Stomach smooth muscle (tissue), 2 donors: ENCODE measurements around the gene EVI2A.

ENCODE experiments used
- H3K27ac ChIP-seq: one replicate; pipeline ENCODE4 v1.7.0; 2013; ENCODE audit warnings: mild to moderate bottlenecking, low read length, inconsistent platforms
- H3K27me3 ChIP-seq, 2 donors: one replicate each; pipeline ENCODE4 v1.7.0; 2013; ENCODE audit warnings: low read length in 2 of 2; ENCODE audit not compliant: insufficient read depth in 2 of 2, control insufficient read depth in 1 of 2
- H3K36me3 ChIP-seq, 2 donors: one replicate each; pipeline ENCODE4 v1.7.0; 2013; ENCODE audit warnings: low read length in 2 of 2; ENCODE audit not compliant: control insufficient read depth in 2 of 2, insufficient read depth in 2 of 2
- H3K4me1 ChIP-seq: one replicate; pipeline ENCODE4 v1.7.0; 2013; ENCODE audit warnings: low read length; ENCODE audit not compliant: control insufficient read depth, insufficient read depth
- H3K4me3 ChIP-seq, 2 donors: one replicate each; pipeline ENCODE4 v1.7.0; 2013; ENCODE audit warnings: low read length in 2 of 2
- H3K9ac ChIP-seq, 2 donors: one replicate each; pipeline ENCODE4 v1.7.0; 2013; ENCODE audit warnings: low read length in 2 of 2, mild to moderate bottlenecking in 1 of 2
- H3K9me3 ChIP-seq, 2 donors: one replicate each; pipeline ENCODE4 v1.7.0; 2013; ENCODE audit warnings: low read length in 2 of 2; ENCODE audit not compliant: control insufficient read depth in 2 of 2
- donor health status: healthy.
- donor health status: Pancreatic carcinoma.

Gene EVI2A

DNA sequence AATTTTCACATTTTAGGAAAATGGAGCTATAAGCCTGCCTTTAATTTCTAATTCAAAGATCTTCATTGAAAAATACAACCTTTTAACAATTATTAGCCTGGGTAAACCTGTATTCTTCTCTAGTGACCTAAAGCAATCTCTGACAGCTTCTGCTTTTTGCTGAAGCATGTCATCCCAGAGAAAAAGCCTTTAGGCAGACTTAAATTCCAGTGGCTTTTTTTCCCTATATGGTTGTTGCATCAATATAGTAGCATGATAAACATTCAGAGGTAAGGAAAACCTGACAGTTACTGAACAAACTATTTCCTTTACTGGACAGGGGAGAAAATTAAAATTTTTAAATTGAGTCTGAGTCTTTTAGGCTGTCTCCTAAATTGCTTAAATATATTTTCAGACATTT, 7.8 kb upstream of the EVI2A start:
- no peak overlapping the region for H3K4me3 ChIP-seq
- H3K27ac ChIP-seq: no peak overlapping the region
- H3K27me3 ChIP-seq: no peaks in the 10 kb centered on the region
- H3K9ac ChIP-seq: no peak overlapping the region
- no peaks in the 10 kb centered on the region for H3K4me1 ChIP-seq
- H3K36me3 ChIP-seq: peaks cover 5 to 9% of the 10 kb centered on the region in 2 donors
- H3K9me3 ChIP-seq: no peaks in the 10 kb centered on the region

DNA sequence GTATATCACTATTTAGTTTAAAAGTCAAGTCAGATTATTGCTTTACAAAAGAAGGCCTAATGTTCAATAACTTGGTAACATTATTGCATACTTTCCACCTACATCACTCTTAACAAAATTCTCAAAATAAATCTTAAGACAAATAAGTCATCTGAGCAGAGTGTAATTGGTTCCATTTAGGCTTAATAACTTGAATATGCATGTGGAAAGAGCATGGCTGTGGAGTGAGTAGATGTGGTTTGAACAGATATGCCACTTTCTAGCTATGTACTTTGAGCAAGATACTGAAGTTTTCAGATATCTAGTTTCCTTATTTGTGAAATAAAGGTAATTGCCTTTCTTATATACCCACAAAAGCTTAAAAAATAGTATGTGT, 6.7 kb upstream of the EVI2A start:
- H3K4me1 ChIP-seq: no peaks in the 10 kb centered on the region
- peaks cover 5 to 9% of the 10 kb centered on the region in 2 donors for H3K36me3 ChIP-seq
- no peak overlapping the region for H3K27ac ChIP-seq
- no peaks in the 10 kb centered on the region for H3K27me3 ChIP-seq
- no peak overlapping the region for H3K9ac ChIP-seq
- H3K9me3 ChIP-seq: no peaks in the 10 kb centered on the region
- H3K4me3 ChIP-seq: no peak overlapping the region

DNA sequence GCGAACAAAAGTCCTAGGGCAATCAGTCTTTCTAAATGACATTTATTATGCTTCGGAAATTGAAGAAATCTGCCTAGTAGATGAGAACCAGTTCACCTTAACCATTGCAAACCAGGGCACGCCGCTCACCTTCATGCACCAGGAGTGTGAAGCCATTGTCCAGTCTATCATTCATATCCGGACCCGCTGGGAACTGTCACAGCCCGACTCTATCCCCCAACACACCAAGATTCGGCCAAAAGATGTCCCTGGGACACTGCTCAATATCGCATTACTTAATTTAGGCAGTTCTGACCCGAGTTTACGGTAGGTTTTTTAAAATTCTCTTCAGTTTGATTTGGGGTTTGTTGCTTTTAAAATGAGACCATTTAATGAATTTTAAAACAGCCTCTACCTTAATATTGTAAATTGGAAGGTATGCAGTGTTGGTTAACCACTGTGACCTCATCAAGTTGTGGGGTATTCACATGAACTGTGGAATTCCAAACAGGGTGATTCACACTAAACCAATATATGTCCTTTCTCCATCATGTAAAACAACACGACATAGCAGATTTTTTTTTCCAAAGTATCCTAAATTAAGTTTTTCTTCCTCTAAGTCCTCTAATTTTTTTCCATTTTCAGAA, 6.2 kb upstream of the EVI2A start:
- Histone ChIP-seq H3K36me3 (peaks cover 5 to 9% of the 10 kb centered on the region in 2 donors), H3K27ac (no peak overlapping the region), H3K4me1 (no peaks in the 10 kb centered on the region), H3K9ac (no peak overlapping the region), H3K9me3 (no peaks in the 10 kb centered on the region), H3K27me3 (no peaks in the 10 kb centered on the region), H3K4me3 (no peak overlapping the region)

DNA sequence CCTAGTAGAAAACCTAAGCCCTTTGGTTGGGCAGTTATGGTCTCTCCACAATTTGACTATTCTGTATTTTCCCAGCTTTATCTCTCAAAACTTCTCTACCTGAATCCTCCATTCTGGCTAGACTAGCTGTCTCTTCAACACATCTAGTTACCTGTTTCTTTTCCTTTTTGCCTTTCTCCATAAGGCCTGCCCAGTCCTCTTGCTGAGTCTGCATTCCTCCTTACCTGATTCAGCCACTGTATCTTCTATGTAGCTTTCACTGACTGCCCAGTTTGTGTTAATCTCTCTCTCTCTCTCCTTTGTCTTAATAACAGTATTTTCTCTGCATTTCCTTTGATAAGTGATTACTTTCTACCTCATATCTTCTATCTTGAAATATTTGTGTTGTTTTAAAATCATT, 2.1 kb upstream of the EVI2A start:
- no peaks in the 10 kb centered on the region for H3K9me3 ChIP-seq
- H3K4me3 ChIP-seq: no peak overlapping the region
- H3K4me1 ChIP-seq: no peaks in the 10 kb centered on the region
- H3K27ac ChIP-seq: no peak overlapping the region
- no peak overlapping the region for H3K9ac ChIP-seq
- H3K27me3 ChIP-seq: no peaks in the 10 kb centered on the region
- peaks cover 5 to 9% of the 10 kb centered on the region in 2 donors for H3K36me3 ChIP-seq

DNA sequence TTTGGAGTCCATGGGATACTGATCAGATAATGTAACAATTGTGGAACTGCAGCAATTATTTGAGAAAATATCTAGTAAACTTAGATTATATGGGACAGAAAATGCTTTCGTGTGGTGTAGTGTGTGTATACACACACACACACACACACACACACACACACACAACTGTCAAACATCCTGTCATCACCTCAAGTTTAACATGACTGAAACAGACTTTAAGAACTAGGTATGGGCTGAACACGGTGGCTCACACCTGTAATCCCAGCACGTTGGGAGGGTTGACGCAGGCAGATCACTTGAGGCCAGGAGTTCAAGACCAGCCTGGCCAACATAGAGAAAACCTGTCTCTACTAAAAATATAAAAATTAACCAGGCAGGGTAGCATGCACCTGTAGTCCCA, 544 bp upstream of the EVI2A start:
- no peak overlapping the region for H3K27ac ChIP-seq
- no peak overlapping the region for H3K9ac ChIP-seq

DNA sequence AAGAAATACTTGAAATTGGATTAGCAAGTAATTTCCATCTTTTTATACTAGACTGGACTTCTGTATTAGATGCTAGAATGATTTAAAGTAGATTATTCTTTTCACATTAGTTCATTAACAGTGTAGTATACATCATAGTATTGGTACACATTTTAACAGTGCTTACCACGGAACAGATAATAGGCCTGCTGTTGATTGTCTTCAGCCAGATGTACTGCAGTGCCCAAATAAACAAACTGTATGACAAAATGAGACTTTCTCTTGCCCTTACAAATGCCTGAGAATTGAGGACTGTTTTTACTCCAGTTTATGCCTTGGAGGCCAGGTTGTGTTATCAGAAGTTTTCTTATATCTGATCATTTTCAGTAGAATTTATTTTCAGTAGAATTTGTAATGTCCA, 631 bp downstream of the EVI2A start:
- Histone ChIP-seq H3K36me3 (peaks cover under 1% of the 10 kb centered on the region in 2 donors), H3K27me3 (no peaks in the 10 kb centered on the region), H3K9ac (no peak overlapping the region), H3K4me1 (no peaks in the 10 kb centered on the region), H3K4me3 (no peak overlapping the region), H3K27ac (no peak overlapping the region), H3K9me3 (no peaks in the 10 kb centered on the region)

More for the DNA sequence above, 544 bp upstream of the EVI2A start:
- H3K36me3 ChIP-seq: peaks cover 5 to 6% of the 10 kb centered on the region in 2 donors
- H3K9me3 ChIP-seq: no peaks in the 10 kb centered on the region
- H3K27me3 ChIP-seq: no peaks in the 10 kb centered on the region
- H3K4me3 ChIP-seq: no peak overlapping the region
- H3K4me1 ChIP-seq: no peaks in the 10 kb centered on the region

DNA sequence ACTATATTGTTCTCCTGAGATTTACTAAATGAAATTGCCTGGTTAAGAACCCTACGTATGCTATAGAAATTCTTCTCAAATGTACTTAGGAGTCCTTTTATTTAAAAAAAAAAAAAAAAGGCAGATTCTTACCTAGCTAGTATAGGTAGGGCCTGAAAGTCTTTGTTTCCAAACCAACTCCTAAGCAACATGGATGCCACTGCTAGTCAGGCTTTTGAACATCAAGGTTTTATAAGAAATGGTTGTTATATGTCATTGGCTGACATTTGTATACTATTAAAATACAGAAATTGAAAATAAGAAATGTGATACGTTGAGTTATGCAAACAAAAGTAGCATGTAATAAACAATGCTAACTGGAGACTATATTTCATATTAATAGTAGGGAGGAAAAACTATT, 1.2 kb downstream of the EVI2A start:
- no peak overlapping the region for H3K4me3 ChIP-seq
- no peaks in the 10 kb centered on the region for H3K4me1 ChIP-seq
- H3K9me3 ChIP-seq: no peaks in the 10 kb centered on the region
- H3K9ac ChIP-seq: no peak overlapping the region
- no peaks in the 10 kb centered on the region for H3K27me3 ChIP-seq
- no peak overlapping the region for H3K27ac ChIP-seq
- H3K36me3 ChIP-seq: no peaks in the 10 kb centered on the region

DNA sequence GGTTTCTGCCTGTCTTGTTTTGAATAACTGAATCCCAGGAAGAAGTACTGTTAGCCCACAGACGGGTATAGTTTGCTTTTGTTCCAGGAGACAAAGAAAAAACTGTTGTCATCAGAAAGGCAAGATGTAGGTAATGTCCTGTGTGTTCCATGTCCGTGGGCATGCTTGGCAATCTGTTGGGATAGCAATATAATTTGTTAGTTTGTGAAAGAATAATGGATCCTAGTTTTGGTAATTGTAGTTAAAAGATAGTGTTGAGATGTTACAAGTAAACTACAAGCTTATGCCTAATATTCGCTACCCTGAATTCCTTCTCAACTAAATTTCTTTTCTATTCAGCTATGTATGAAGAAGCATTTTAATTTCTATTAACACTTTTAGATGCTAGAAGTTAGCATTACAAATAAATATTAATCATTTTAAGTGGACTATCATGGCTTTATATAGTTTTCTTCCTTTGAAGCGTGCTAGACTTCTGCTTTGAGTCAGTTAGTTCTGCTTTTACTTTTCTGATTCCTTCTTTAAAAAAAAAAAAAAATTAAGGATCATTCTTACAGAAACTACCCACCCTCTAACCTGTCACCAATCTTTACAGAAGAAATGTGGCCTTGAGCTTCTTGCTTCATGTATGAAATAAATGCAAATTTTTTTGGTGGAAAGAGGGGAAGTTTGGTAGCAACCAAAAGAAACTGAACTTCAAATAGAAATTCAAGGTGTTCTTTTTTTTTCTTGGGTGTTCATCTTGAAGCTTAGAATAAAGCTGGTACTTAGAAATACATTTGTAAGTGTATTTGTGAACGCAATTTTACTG, 2.4 kb downstream of the EVI2A start:
- Histone ChIP-seq H3K36me3 (no peaks in the 10 kb centered on the region), H3K9me3 (no peaks in the 10 kb centered on the region), H3K27me3 (no peaks in the 10 kb centered on the region), H3K4me3 (no peak overlapping the region), H3K9ac (no peak overlapping the region), H3K27ac (no peak overlapping the region), H3K4me1 (no peaks in the 10 kb centered on the region)

DNA sequence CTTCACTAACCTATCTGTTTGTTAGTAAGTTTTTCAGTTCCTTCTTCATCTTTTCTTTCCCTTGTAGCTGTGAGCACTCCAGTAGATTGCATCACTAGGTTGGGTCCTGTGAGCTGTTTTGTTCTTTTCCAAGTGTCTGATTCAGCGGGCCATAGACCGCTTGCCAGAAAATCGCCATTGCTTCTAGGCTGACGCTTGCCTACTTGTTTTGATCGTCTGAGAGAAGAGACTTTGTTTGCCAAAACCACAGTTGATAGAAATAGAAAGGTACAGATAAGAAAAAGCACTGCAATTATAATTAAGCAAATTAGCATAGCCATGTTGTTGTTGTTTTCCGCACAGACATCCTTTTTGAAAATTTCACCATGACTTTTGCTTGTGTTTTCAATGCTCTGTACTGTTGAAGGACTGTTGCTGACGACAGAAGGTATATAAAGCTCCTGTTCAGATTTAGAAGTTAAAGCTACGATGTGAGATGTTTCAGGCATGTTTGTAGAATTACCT, 3.1 kb downstream of the EVI2A start:
- Histone ChIP-seq H3K9me3 (no peaks in the 10 kb centered on the region), H3K4me1 (no peaks in the 10 kb centered on the region), H3K9ac (no peak overlapping the region), H3K36me3 (no peaks in the 10 kb centered on the region), H3K4me3 (no peak overlapping the region), H3K27me3 (no peaks in the 10 kb centered on the region), H3K27ac (no peak overlapping the region)

DNA sequence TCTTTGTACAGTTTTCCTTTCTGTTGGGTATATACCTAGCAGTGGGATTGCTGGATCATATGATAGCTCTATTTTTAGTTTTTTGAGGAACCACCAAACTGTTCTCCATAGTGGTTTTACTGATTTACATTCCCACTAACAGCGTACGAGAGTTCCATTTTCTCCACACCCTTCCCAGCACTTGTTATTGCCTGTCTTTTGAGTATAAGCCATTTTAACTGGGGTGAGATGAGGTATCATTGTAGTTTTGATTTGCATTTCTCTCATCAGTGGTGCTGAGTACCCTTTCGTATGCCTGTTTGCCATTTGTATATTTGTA, 6.7 kb downstream of the EVI2A start:
- H3K4me1 ChIP-seq: no peaks in the 10 kb centered on the region
- no peaks in the 10 kb centered on the region for H3K27me3 ChIP-seq
- no peak overlapping the region for H3K4me3 ChIP-seq
- H3K27ac ChIP-seq: no peak overlapping the region
- no peaks in the 10 kb centered on the region for H3K36me3 ChIP-seq
- H3K9ac ChIP-seq: no peak overlapping the region
- H3K9me3 ChIP-seq: no peaks in the 10 kb centered on the region
